Cardiac muscle cell (in vitro differentiated cells and primary cell): ENCODE results near the gene AP1M2. TPM values are rescaled to one million over a fixed set of nuclear protein-coding genes. Genes with fewer than 3 reads are reported as not detected.
A peak's percentile ranks its signal among the peaks of the same experiment; 100 is the strongest.

Experiments
- DNase-seq, 2 donors: peaks; one replicate each; pipeline versions ENCODE4 v3.0.0 to v3.0.0-alpha.2; 2010 to 2017; ENCODE audit warnings: low read depth in 1 of 2, low spot score in 1 of 2
- H3K27ac ChIP-seq: fragments of 200-600 bp; sonication (generic); 2 replicates; pipeline ENCODE4 v1.5.1; 2016
- H3K27me3 ChIP-seq: fragments of 200-600 bp; sonication (generic); 2 replicates; pipeline ENCODE4 v1.6.0; 2016; ENCODE audit warnings: control low read depth
- H3K36me3 ChIP-seq: fragments of 200-600 bp; sonication (generic); 2 replicates; pipeline ENCODE4 v1.5.1; 2016; ENCODE audit warnings: control low read depth
- H3K4me1 ChIP-seq: fragments of 200-600 bp; sonication (generic); 2 replicates; pipeline ENCODE4 v1.8.1; 2017; ENCODE audit warnings: low read depth, mild to moderate bottlenecking, mixed run types
- H3K4me3 ChIP-seq: fragments of 200-600 bp; sonication (generic); 2 replicates; pipeline ENCODE4 v1.5.1; 2016; ENCODE audit warnings: mild to moderate bottlenecking
- H3K9me3 ChIP-seq: fragments of 200-600 bp; sonication (generic); 2 replicates; pipeline ENCODE4 v1.5.1; 2017; ENCODE audit warnings: low read depth, mild to moderate bottlenecking, control low read depth
- polyA plus RNA-seq: library from polyadenylated mRNA; unstranded; fragments of >200 nt; fragmentation: Nextera tagmentation; extraction: Ambion mirVana; gene quantifications from 2 replicates; pipeline ENCODE4 v1.2.1, GENCODE V29; 2016
- total RNA-seq: library from RNA; depleted of rRNA; stranded (reverse); fragments of >200 nt; gene quantifications from 2 replicates; pipeline ENCODE4 v1.2.3, GENCODE V29; 2016
- TF ChIP-seq, protein P1 (sequence below): IDR thresholded peaks from 2 replicates; pipeline ENCODE4 v1.5.1; 2012; ENCODE audit warnings: low read depth, mild to moderate bottlenecking, low read length

Gene AP1M2
- total and polyA plus RNA-seq, 2 experiments from 2014 or later: 0.12 to 0.28 TPM

DNA sequence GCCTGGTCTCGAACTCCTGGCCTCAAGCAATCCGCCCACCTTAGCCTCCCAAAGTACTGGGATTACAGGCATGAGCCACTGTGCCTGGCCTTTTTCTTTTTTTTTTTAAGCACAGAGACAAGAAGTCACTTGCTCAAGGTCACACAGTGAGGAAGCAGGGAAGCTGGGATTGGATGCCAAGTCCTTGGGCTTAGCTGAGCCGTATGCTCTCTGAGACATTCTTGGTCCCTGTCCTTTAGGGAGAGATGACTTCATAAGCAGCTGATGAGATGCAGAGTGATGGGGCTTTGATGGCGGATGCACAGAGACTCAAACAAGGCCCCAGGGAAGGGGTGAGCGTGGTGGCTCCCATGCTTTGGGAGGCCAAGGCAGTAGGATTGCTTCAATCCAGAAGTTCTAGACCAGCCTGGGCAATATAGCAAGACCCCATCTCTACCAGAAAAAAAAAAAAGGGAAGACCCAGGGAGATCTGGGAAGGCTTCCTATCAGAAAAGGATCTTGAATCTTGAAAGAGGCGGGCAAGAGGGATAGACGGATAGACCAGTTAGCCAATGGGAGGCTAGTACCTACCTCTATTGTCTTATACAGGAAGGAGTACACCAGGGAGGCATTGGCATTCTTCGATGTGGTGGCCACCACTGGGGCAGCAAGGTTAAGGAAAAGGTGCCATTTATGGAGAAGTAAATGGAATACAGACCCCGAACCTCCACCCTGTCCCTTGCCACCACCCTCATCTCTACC lies 3.9 kb downstream of the AP1M2 start:
- TF ChIP-seq, protein P1, sequence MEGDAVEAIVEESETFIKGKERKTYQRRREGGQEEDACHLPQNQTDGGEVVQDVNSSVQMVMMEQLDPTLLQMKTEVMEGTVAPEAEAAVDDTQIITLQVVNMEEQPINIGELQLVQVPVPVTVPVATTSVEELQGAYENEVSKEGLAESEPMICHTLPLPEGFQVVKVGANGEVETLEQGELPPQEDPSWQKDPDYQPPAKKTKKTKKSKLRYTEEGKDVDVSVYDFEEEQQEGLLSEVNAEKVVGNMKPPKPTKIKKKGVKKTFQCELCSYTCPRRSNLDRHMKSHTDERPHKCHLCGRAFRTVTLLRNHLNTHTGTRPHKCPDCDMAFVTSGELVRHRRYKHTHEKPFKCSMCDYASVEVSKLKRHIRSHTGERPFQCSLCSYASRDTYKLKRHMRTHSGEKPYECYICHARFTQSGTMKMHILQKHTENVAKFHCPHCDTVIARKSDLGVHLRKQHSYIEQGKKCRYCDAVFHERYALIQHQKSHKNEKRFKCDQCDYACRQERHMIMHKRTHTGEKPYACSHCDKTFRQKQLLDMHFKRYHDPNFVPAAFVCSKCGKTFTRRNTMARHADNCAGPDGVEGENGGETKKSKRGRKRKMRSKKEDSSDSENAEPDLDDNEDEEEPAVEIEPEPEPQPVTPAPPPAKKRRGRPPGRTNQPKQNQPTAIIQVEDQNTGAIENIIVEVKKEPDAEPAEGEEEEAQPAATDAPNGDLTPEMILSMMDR: no peak
- no peak for DNase-seq
- H3K9me3 ChIP-seq: no peaks in the 10 kb centered on the region
- H3K36me3 ChIP-seq: no peaks in the 10 kb centered on the region
- H3K4me1 ChIP-seq: no peaks in the 10 kb centered on the region
- H3K27me3 ChIP-seq: peaks cover 19% of the 10 kb centered on the region
- no peak overlapping the region for H3K27ac ChIP-seq
- no peak overlapping the region for H3K4me3 ChIP-seq

- H3K36me3 ChIP-seq: no peaks in the 10 kb centered on the region
- H3K27ac ChIP-seq: no peak overlapping the region
- H3K27me3 ChIP-seq: peaks cover 8% of the 10 kb centered on the region
- H3K9me3 ChIP-seq: no peaks in the 10 kb centered on the region
- TF ChIP-seq, protein P1: no peak
- no peak for DNase-seq
- H3K4me3 ChIP-seq: no peak overlapping the region
- no peaks in the 10 kb centered on the region for H3K4me1 ChIP-seq
Measured at GRCh38 chr19:10582091-10582490, 5.0 kb downstream of the AP1M2 start.

DNA sequence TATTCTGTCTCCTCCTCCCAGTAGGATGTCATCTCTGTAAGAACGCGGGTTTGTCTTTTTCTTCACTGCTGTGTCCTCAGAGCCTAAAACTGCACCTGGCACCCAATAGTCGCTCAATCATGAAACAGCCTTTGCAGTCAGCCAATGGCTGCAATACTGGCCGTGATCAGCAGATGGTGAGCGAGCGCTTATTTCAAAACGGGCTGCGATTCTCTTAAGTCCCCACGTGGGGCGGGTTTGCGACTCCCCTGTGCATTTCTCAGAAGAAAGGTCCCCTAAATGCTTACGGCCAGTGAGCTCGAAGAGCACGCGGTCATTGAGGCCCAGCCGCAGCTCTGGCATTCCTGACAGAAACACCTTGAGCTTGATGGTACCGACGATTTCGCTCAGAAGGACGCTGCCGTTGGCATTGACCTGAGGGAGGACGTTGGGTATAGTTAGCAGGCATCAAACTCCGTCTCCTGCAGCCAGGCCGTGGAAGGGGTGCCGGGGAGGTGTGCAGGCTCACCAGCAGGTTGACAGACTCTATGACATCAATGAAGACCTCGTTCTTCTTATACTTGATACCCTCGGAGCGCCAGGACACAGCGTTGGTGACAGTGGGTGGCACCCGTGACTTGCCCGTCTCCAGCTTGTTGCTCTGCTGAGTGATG lies 6.0 kb downstream of the AP1M2 start:
- H3K9me3 ChIP-seq: no peaks in the 10 kb centered on the region
- H3K27ac ChIP-seq: no peak overlapping the region
- no peaks in the 10 kb centered on the region for H3K4me1 ChIP-seq
- DNase-seq: peak; percentile 93 to 95
- H3K36me3 ChIP-seq: no peaks in the 10 kb centered on the region
- TF ChIP-seq, protein P1: peak; percentile 100
- H3K27me3 ChIP-seq: no peaks in the 10 kb centered on the region
- H3K4me3 ChIP-seq: no peak overlapping the region

DNA sequence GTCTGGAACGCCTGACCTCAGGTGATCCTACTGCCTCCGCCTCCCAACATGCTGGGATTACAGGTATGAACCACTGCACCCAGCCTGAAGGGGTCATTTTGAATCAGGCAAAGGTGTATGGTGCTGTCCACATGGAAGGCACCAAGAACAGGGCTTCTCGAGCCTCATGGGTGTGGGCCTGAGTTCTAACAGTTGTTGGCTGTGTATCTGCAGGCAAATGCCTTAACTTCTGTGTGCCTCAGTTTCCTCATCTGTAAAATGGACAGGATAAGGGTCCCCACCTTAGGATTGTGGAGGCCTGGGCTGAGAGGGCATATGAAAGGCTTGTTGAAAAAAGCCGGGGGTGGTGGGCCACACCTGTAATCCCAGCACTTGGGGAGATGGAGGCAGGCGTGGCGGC lies 9.2 kb downstream of the AP1M2 start:
- no peak for DNase-seq
- Histone ChIP-seq H3K27me3 (no peaks in the 10 kb centered on the region), H3K4me3 (no peak overlapping the region), H3K36me3 (no peaks in the 10 kb centered on the region), H3K27ac (no peak overlapping the region), H3K9me3 (no peaks in the 10 kb centered on the region), H3K4me1 (no peaks in the 10 kb centered on the region)
- TF ChIP-seq, protein P1: no peak

- TF ChIP-seq, protein P1: no peak
- no peak for DNase-seq
- H3K4me1 ChIP-seq: no peaks in the 10 kb centered on the region
Measured at GRCh38 chr19:10575011-10575716, 11.9 kb downstream of the AP1M2 start.

More at GRCh38 chr19:10575011-10575716, 11.9 kb downstream of the AP1M2 start:
- no peaks in the 10 kb centered on the region for H3K9me3 ChIP-seq
- H3K4me3 ChIP-seq: no peak overlapping the region
- H3K27me3 ChIP-seq: no peaks in the 10 kb centered on the region
- no peaks in the 10 kb centered on the region for H3K36me3 ChIP-seq
- H3K27ac ChIP-seq: no peak overlapping the region
